Osteocyte (in vitro differentiated cells): ENCODE results near the gene PLCB1. TPM values are rescaled to one million over a fixed set of nuclear protein-coding genes. Genes with fewer than 3 reads are reported as not detected.

Source experiments
- DNase-seq: peaks from one replicate; pipeline ENCODE4 v3.0.0; 2021; ENCODE audit warnings: mixed read lengths; ENCODE audit not compliant: unreplicated experiment; ENCODE audit errors: extremely low spot score
- H3K27ac Mint-ChIP-seq: one replicate; pipeline ENCODE4 v1.8.0; 2021; ENCODE audit warnings: mild to moderate bottlenecking, mixed read lengths; ENCODE audit not compliant: unreplicated experiment
- H3K27me3 Mint-ChIP-seq: one replicate; pipeline ENCODE4 v1.8.0; 2021; ENCODE audit warnings: mixed read lengths; ENCODE audit not compliant: unreplicated experiment
- H3K36me3 Mint-ChIP-seq: one replicate; pipeline ENCODE4 v1.8.0; 2021; ENCODE audit warnings: mixed read lengths; ENCODE audit not compliant: unreplicated experiment
- H3K4me1 Mint-ChIP-seq: one replicate; pipeline ENCODE4 v1.8.0; 2021; ENCODE audit warnings: mixed read lengths; ENCODE audit not compliant: unreplicated experiment
- H3K4me3 Mint-ChIP-seq: one replicate; pipeline ENCODE4 v1.8.0; 2021; ENCODE audit warnings: mild to moderate bottlenecking, moderate library complexity, mixed read lengths; ENCODE audit not compliant: unreplicated experiment
- H3K9me3 Mint-ChIP-seq: one replicate; pipeline ENCODE4 v1.8.0; 2021; ENCODE audit warnings: mixed read lengths; ENCODE audit not compliant: unreplicated experiment
- total RNA-seq: library from RNA; stranded (reverse); gene quantifications from 2 replicates; pipeline ENCODE4 v1.2.1, GENCODE V29; 2021
- TF ChIP-seq, protein P1 (sequence below): fragments of 200-600 bp; sonication (generic); IDR thresholded peaks from 2 replicates; pipeline ENCODE4 v1.5.0; 2021; ENCODE audit warnings: antibody characterized with exemption, mild to moderate bottlenecking, moderate library complexity

PLCB1 gene
- total RNA-seq, 1 donor from 2014 or later = 33.3 TPM

DNA sequence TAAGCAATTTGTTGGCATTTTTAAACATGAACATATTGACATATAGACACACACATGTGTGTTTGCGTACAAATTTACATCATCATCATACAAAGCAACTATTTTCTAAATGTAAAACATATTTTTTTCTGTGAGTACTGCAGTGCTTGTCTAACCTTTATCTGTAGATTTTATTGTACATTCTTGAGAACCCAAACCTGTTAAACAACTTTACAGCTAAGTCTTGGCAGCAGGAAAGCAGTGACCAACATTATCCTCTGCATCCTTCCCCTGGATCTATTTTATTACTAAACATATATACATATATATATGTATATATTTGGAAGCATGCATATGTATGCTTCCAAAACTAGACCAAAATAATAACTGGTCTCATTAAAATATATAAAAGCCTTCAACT lies 10.4 kb upstream of the PLCB1 start:
- no peak overlapping the region for H3K27ac Mint-ChIP-seq
- TF ChIP-seq, protein P1, sequence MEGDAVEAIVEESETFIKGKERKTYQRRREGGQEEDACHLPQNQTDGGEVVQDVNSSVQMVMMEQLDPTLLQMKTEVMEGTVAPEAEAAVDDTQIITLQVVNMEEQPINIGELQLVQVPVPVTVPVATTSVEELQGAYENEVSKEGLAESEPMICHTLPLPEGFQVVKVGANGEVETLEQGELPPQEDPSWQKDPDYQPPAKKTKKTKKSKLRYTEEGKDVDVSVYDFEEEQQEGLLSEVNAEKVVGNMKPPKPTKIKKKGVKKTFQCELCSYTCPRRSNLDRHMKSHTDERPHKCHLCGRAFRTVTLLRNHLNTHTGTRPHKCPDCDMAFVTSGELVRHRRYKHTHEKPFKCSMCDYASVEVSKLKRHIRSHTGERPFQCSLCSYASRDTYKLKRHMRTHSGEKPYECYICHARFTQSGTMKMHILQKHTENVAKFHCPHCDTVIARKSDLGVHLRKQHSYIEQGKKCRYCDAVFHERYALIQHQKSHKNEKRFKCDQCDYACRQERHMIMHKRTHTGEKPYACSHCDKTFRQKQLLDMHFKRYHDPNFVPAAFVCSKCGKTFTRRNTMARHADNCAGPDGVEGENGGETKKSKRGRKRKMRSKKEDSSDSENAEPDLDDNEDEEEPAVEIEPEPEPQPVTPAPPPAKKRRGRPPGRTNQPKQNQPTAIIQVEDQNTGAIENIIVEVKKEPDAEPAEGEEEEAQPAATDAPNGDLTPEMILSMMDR = no peak

DNA sequence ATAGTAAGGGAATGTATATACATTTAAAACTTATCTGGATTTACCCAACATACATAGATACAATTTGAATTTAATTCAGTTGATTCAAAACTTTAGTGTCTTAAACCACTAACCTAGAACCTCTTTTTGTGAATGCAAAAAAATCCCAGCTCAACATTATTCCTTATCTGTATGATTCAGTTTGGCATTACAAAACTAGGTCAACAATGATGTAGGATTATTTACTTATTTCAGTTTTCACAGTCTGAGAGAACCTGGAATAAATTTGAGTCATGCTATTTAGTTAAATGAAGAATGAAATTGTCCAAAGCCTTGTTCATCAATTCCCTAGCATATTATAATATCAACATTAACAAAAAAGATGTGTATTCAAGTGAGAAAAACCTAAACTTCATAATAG lies 7.4 kb upstream of the PLCB1 start:
- H3K9me3 Mint-ChIP-seq = no peaks in the 10 kb centered on the region
- TF ChIP-seq, protein P1 = no peak
- H3K36me3 Mint-ChIP-seq = no peaks in the 10 kb centered on the region
- H3K4me1 Mint-ChIP-seq = no peaks in the 10 kb centered on the region
- H3K27me3 Mint-ChIP-seq = peaks cover 22% of the 10 kb centered on the region
- H3K4me3 Mint-ChIP-seq = no peak overlapping the region
- no peak overlapping the region for H3K27ac Mint-ChIP-seq
- DNase-seq = no peak

More for the DNA sequence above, 10.4 kb upstream of the PLCB1 start:
- H3K36me3 Mint-ChIP-seq = no peaks in the 10 kb centered on the region
- H3K4me3 Mint-ChIP-seq = no peak overlapping the region
- H3K9me3 Mint-ChIP-seq = no peaks in the 10 kb centered on the region
- H3K4me1 Mint-ChIP-seq = no peaks in the 10 kb centered on the region
- peaks cover 22% of the 10 kb centered on the region for H3K27me3 Mint-ChIP-seq
- no peak for DNase-seq

DNA sequence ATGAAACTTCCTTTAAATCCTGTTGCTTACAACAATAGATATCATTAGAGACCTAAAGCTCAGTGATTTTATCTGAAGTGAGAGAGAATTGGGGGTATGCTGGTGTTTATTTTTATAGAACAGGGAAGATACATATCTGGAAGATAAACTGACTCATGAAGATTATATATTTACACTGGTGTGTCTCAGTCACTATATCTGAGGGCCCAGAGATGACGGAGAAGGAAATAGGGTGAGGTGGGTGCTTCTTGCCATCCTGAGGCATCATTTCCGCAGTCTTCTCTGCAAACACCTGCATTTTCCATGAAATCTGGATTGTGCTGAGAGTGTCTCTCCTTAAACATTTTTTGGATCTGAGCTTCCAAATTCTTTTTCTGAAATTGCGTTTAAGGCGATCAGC lies 5.9 kb upstream of the PLCB1 start:
- peaks cover 1% of the 10 kb centered on the region for H3K4me1 Mint-ChIP-seq
- no peak overlapping the region for H3K4me3 Mint-ChIP-seq
- TF ChIP-seq, protein P1 = no peak
- H3K36me3 Mint-ChIP-seq = no peaks in the 10 kb centered on the region
- DNase-seq = no peak
- H3K9me3 Mint-ChIP-seq = no peaks in the 10 kb centered on the region
- H3K27me3 Mint-ChIP-seq = peaks cover 16% of the 10 kb centered on the region
- H3K27ac Mint-ChIP-seq = no peak overlapping the region

DNA sequence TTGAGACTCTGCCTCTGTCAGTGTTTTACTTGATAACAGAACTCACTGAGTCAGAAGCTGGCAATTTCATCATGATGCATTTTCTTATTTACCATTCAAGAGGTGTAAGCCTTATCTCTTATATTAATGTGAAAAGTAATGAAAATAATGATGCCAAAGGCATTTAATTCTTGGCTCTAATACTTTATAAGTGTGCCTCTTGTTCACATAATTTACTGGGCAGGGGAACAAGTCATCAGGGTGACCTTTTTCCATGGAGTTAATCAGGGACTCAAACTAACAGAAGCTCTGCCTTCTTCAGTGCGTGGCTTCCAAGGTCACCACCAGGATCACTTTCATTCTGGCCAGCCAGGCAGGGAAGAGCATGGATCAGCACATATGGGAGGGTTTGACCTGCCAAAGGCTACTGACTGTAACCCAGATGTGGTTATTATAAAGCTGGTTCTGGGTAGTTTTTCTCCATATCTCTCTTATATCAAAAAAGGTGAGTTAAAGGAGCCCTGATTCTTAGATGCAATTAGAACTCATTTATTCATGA lies 5.2 kb upstream of the PLCB1 start:
- Mint-ChIP-seq H3K36me3 (no peaks in the 10 kb centered on the region), H3K4me3 (no peak overlapping the region), H3K27me3 (peaks cover 16% of the 10 kb centered on the region), H3K4me1 (peaks cover 8% of the 10 kb centered on the region), H3K27ac (no peak overlapping the region), H3K9me3 (no peaks in the 10 kb centered on the region)
- TF ChIP-seq, protein P1 = no peak
- no peak for DNase-seq

DNA sequence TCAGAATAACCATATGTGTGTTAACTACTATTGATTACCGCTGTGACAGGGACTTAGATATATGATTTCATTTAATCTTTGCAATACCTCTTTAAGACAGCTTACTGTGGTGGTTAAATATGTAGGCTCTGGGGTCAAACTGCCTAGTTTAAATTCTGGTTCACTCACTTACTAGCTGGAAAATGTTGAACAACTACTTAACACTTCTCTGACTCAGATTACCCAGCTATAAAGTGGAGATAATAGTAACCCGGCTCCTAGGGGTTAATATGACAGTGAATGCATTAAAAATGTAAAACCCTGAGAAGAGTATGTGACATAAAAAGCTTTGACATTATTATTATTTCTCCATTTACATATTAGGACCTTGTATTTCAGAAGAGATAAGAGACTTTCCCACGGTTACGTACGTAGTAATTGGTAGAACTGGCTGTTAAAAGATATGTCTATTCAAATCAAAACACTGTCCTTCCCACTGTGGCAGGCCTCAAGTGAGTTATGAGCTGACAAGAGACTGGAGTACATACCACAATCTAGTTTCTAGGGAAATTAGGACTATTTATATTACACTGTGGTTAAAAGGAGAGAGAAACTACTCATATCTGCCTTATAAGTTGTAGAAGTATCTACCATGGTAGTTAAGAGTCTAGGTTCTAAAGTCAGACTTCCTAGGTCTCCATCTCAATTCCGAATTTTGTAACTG lies 4.4 kb upstream of the PLCB1 start:
- H3K4me3 Mint-ChIP-seq = no peak overlapping the region
- peaks cover 8% of the 10 kb centered on the region for H3K4me1 Mint-ChIP-seq
- TF ChIP-seq, protein P1 = no peak

More for the DNA sequence above, 4.4 kb upstream of the PLCB1 start:
- Mint-ChIP-seq H3K9me3 (no peaks in the 10 kb centered on the region), H3K27ac (no peak overlapping the region), H3K27me3 (peaks cover 16% of the 10 kb centered on the region), H3K36me3 (no peaks in the 10 kb centered on the region)
- DNase-seq = no peak
